H54 (cell line): ENCODE measurements around the gene THBS3.
A peak's percentile ranks its signal among the peaks of the same experiment; 100 is the strongest.
"Not testable (repeated sequence)": the region's sequence is repeated elsewhere in the genome, so short reads cannot be mapped to it uniquely, and the experiment has no call there.

Source experiments
- DNase-seq: peaks from one replicate; pipeline ENCODE4 v3.0.0; 2011; ENCODE audit warnings: low spot score, mixed read lengths; ENCODE audit not compliant: insufficient read length
- FAIRE-seq: peaks from 3 replicates; lab custom pipeline; 2011; peaks lifted over from hg19 to GRCh38; lab: Jason Lieb, UNC
- POLR2A ChIP-seq: IDR thresholded peaks from 2 replicates; pipeline ENCODE4 v1.6.1; 2011; ENCODE audit warnings: low read depth, mild to moderate bottlenecking, low read length

Gene THBS3

GRCh38 chr1:155171836-155172731 lies 35.6 kb downstream of the THBS3 start:
- TF ChIP-seq POLR2A: no peak
- DNase-seq: no peak
- FAIRE-seq: no peak

- no peak for FAIRE-seq
Observed at GRCh38 chr1:155170806-155171205, 36.9 kb downstream of the THBS3 start.

GRCh38 chr1:155170101-155170785 lies 37.5 kb downstream of the THBS3 start:
- FAIRE-seq: no peak
- no peak for TF ChIP-seq POLR2A
- DNase-seq: no peak

More at GRCh38 chr1:155170806-155171205, 36.9 kb downstream of the THBS3 start:
- no peak for TF ChIP-seq POLR2A
- DNase-seq: no peak

GRCh38 chr1:155169541-155169940 lies 38.2 kb downstream of the THBS3 start:
- DNase-seq (no peak), FAIRE-seq (no peak)
- no peak for TF ChIP-seq POLR2A

GRCh38 chr1:155168456-155169210 lies 39.1 kb downstream of the THBS3 start:
- DNase-seq (no peak), FAIRE-seq (no peak)
- TF ChIP-seq POLR2A: no peak

GRCh38 chr1:155168105-155168445 lies 39.6 kb downstream of the THBS3 start:
- not testable (repeated sequence) for DNase-seq, FAIRE-seq

GRCh38 chr1:155167166-155168104 lies 40.3 kb downstream of the THBS3 start:
- TF ChIP-seq POLR2A: 0 out of 2 replicates have a peak, but pooled peaks have one; percentile 6
- no peak for FAIRE-seq
- DNase-seq: peak; percentile 82

GRCh38 chr1:155166471-155167165 lies 41.1 kb downstream of the THBS3 start:
- no peak for FAIRE-seq
- no peak for DNase-seq
- no peak for TF ChIP-seq POLR2A

- no peak for TF ChIP-seq POLR2A
- DNase-seq (no peak), FAIRE-seq (no peak)
Observed at GRCh38 chr1:155166051-155166470, 41.6 kb downstream of the THBS3 start.

GRCh38 chr1:155164625-155165024 lies 43.1 kb downstream of the THBS3 start:
- FAIRE-seq: not testable (repeated sequence)

GRCh38 chr1:155163785-155164184 lies 43.9 kb downstream of the THBS3 start:
- DNase-seq, FAIRE-seq: not testable (repeated sequence)

More at GRCh38 chr1:155164625-155165024, 43.1 kb downstream of the THBS3 start:
- DNase-seq: not testable (repeated sequence)

- not testable (repeated sequence) for FAIRE-seq, DNase-seq
Observed at GRCh38 chr1:155162631-155163030, 45.1 kb downstream of the THBS3 start.
